Activated T-helper 2 cell treated with anti-CD3 and anti-CD28 coated beads, Interferon-gamma antibody, Interleukin-2, Interleukin-4, amounts not matched to agents 10 μg/mL and 5 μg/mL and 100 μg/mL, durations not matched to agents 14 hours and 24 hours and 36 hours (primary cell): ENCODE data around the gene CTU2. TPM values are rescaled to one million over a fixed set of nuclear protein-coding genes. Genes with fewer than 3 reads are reported as not detected.
"Not testable (repeated sequence)": the region's sequence is repeated elsewhere in the genome, so short reads cannot be mapped to it uniquely, and the experiment has no call there.

Source experiments
- DNase-seq: peaks from one replicate; pipeline ENCODE4 v3.0.0; 2021; ENCODE audit warnings: low spot score
- H3K27ac Mint-ChIP-seq: one replicate; pipeline ENCODE4 v1.8.0; 2021; ENCODE audit warnings: mixed read lengths
- H3K27me3 Mint-ChIP-seq: one replicate; pipeline ENCODE4 v1.8.0; 2021; ENCODE audit warnings: low read depth, mixed read lengths
- H3K36me3 Mint-ChIP-seq: one replicate; pipeline ENCODE4 v1.8.0; 2021; ENCODE audit warnings: low read depth, mixed read lengths
- H3K4me1 Mint-ChIP-seq: one replicate; pipeline ENCODE4 v1.8.0; 2021; ENCODE audit warnings: low read depth, mixed read lengths
- H3K4me3 Mint-ChIP-seq: one replicate; pipeline ENCODE4 v1.8.0; 2021; ENCODE audit warnings: low read depth, mild to moderate bottlenecking, moderate library complexity, mixed read lengths
- H3K9me3 Mint-ChIP-seq: one replicate; pipeline ENCODE4 v1.8.0; 2021; ENCODE audit warnings: mixed read lengths
- intact Hi-C: fragments of 100-400 bp; cut with micrococcal nuclease; formaldehyde crosslinking; loops from one replicate; pipeline ENCODE4 v1.15.1; 2023
- total RNA-seq: library from RNA; stranded (reverse); gene quantifications from 2 replicates; pipeline ENCODE4 v1.2.3, GENCODE V29; 2022

The CTU2 gene
- total RNA-seq, result 43.8 and 43.9 TPM in 2 replicates

GRCh38 chr16:88706229-88706964, at the start of gene CTU2, which contains the start of gene RNF166:
Gene CTU2 (plus strand): TSS chr16:88706503. CDS start chr16:88706531, 28 bp downstream.
Gene RNF166 (minus strand): TSS chr16:88706408. CDS start chr16:88706325, 83 bp downstream.
- peak within 1 kb of the TSS; percentile 87 for H3K4me3 Mint-ChIP-seq

GRCh38 chr16:88657371-88657770, 48.9 kb upstream of the CTU2 start:
- no peak for DNase-seq
- Mint-ChIP-seq H3K27ac (no peak overlapping the region), H3K4me3 (no peak overlapping the region), H3K27me3 (no peaks in the 10 kb centered on the region), H3K9me3 (no peaks in the 10 kb centered on the region), H3K36me3 (peaks cover 33% of the 10 kb centered on the region), H3K4me1 (peaks cover 14% of the 10 kb centered on the region)
- intact Hi-C loops, result no loop called here

More at GRCh38 chr16:88706229-88706964, at the start of gene CTU2, which contains the start of gene RNF166:
- intact Hi-C loops, result loop anchor here (1.0 to 2.0 kb wide), 3 partner anchors 30 to 75 kb away; partner anchors contain the start of gene MVD
- no peaks in the 10 kb centered on the region for H3K9me3 Mint-ChIP-seq
- peaks cover 41% of the 10 kb centered on the region for H3K4me1 Mint-ChIP-seq
- H3K27me3 Mint-ChIP-seq, result no peaks in the 10 kb centered on the region
- H3K36me3 Mint-ChIP-seq, result peaks cover 7% of the 10 kb centered on the region
- H3K27ac Mint-ChIP-seq, result peak within 1 kb of the TSS; percentile 67
- DNase-seq, result peak; percentile 89

- intact Hi-C loops, result no loop called here
- Mint-ChIP-seq H3K27me3 (no peaks in the 10 kb centered on the region), H3K9me3 (no peaks in the 10 kb centered on the region), H3K4me1 (peaks cover 14% of the 10 kb centered on the region), H3K27ac (no peak overlapping the region), H3K36me3 (peaks cover 33% of the 10 kb centered on the region), H3K4me3 (no peak overlapping the region)
- no peak for DNase-seq
Observed at GRCh38 chr16:88658714-88659113, 47.6 kb upstream of the CTU2 start.

GRCh38 chr16:88659160-88659559, 47.1 kb upstream of the CTU2 start:
- no peaks in the 10 kb centered on the region for H3K9me3 Mint-ChIP-seq

GRCh38 chr16:88661468-88661867, 44.8 kb upstream of the CTU2 start:
- H3K36me3 Mint-ChIP-seq, result peaks cover 26% of the 10 kb centered on the region
- intact Hi-C loops, result no loop called here
- peaks cover 19% of the 10 kb centered on the region for H3K4me1 Mint-ChIP-seq
- H3K27me3 Mint-ChIP-seq, result no peaks in the 10 kb centered on the region
- H3K4me3 Mint-ChIP-seq, result peak overlapping the region; percentile 93
- no peak for DNase-seq
- no peaks in the 10 kb centered on the region for H3K9me3 Mint-ChIP-seq
- H3K27ac Mint-ChIP-seq, result peak overlapping the region; percentile 51

More at GRCh38 chr16:88659160-88659559, 47.1 kb upstream of the CTU2 start:
- intact Hi-C loops, result no loop called here
- Mint-ChIP-seq H3K27me3 (no peaks in the 10 kb centered on the region), H3K27ac (no peak overlapping the region), H3K36me3 (peaks cover 33% of the 10 kb centered on the region), H3K4me3 (no peak overlapping the region), H3K4me1 (peaks cover 16% of the 10 kb centered on the region)
- DNase-seq, result no peak

- Mint-ChIP-seq H3K36me3 (peaks cover 25% of the 10 kb centered on the region), H3K27me3 (no peaks in the 10 kb centered on the region), H3K27ac (peak overlapping the region; percentile 82), H3K4me3 (peak overlapping the region; percentile 93), H3K9me3 (no peaks in the 10 kb centered on the region), H3K4me1 (peaks cover 19% of the 10 kb centered on the region)
- intact Hi-C loops, result no loop called here
- DNase-seq, result no peak
Observed at GRCh38 chr16:88662222-88662842, 44.0 kb upstream of the CTU2 start.

GRCh38 chr16:88662843-88663606, 43.3 kb upstream of the CTU2 start, which contains the start of gene MVD:
Gene MVD (minus strand): TSS chr16:88663091. CDS start chr16:88663080, 11 bp downstream.
- H3K4me1 Mint-ChIP-seq, result peaks cover 19% of the 10 kb centered on the region
- H3K27me3 Mint-ChIP-seq, result no peaks in the 10 kb centered on the region
- intact Hi-C loops, result loop anchor here (1.0 kb wide), 3 partner anchors 12 to 43 kb away; partner anchors contain the start of genes CTU2, CYBA, RNF166 and SNAI3
- H3K4me3 Mint-ChIP-seq, result peak within 1 kb of the TSS; percentile 93
- H3K27ac Mint-ChIP-seq, result peak within 1 kb of the TSS; percentile 91
- peaks cover 23% of the 10 kb centered on the region for H3K36me3 Mint-ChIP-seq
- no peaks in the 10 kb centered on the region for H3K9me3 Mint-ChIP-seq
- DNase-seq, result peak; percentile 96

DNA sequence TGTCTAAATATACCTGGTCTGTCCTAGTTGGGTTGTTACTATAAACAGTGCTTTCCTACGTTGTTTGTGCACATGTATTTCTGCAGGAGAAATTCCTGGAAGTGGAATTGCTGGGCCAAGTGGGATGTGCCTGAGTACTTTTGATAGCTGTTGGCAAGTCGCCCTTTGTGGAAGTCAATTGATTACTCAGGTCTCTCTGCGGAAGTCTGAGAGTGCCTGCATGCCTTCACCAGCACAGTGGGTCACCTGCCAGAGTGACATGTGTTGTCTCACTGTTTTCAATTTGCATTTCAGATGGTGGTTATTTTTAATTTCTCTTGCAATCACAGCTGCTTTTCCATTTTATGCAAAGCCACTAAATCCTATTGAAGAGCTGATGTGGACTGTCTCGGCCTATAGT, 41.2 kb upstream of the CTU2 start:
- Mint-ChIP-seq H3K36me3 (peaks cover 24% of the 10 kb centered on the region), H3K27ac (no peak overlapping the region), H3K9me3 (no peaks in the 10 kb centered on the region), H3K4me3 (peak overlapping the region; percentile 44), H3K4me1 (peaks cover 18% of the 10 kb centered on the region), H3K27me3 (no peaks in the 10 kb centered on the region)
- no peak for DNase-seq
- intact Hi-C loops, result loop anchor here (2.0 kb wide), 1 partner anchor 16 kb away; no protein-coding TSS in a partner anchor

GRCh38 chr16:88665570-88665969, 40.7 kb upstream of the CTU2 start:
- no peaks in the 10 kb centered on the region for H3K9me3 Mint-ChIP-seq
- peaks cover 17% of the 10 kb centered on the region for H3K4me1 Mint-ChIP-seq
- H3K4me3 Mint-ChIP-seq, result no peak overlapping the region
- H3K27me3 Mint-ChIP-seq, result no peaks in the 10 kb centered on the region
- peaks cover 24% of the 10 kb centered on the region for H3K36me3 Mint-ChIP-seq
- DNase-seq, result no peak
- H3K27ac Mint-ChIP-seq, result no peak overlapping the region
- intact Hi-C loops, result loop anchor here (2.0 kb wide), 1 partner anchor 15 kb away; no protein-coding TSS in a partner anchor

DNA sequence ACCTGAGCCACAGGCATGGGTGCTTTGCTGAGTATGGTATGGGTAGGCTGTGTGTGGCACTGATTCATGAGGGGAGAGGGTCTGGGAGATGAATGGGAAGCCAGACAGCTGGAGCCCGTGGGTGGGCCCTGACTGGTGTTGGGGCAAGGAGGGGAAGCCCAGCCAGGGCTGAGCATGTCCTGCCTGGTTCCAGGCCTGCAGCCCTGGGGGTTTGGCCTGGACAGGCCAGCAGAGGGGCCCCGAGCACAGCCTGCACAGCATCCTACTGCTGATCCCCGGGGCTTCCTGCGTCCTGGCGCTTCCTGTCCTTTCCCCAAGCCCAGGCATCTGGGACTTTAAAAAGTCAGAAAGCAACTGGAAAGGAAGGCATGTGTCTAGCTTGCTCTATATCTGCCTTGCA, 38.8 kb upstream of the CTU2 start:
- H3K9me3 Mint-ChIP-seq, result no peaks in the 10 kb centered on the region

DNA sequence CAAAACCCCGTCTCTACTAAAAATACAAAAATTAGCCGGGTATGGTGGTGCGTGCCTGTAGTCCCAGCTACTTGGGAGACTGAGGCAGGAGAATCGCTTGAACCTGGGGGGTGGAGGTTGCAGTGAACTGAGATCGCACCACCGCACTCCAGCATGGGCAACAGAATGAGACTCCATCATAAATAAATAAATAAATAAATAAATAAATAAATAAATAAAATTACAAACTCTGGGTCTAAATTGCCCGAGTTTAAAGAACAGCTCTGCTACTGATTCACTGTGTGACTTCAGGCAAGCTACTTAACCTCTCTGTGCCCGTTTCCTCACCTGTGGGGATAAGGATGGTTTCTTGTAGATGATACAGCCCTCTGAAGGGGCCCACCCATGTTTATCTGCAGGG, 36.8 kb upstream of the CTU2 start:
- H3K4me3 Mint-ChIP-seq, H3K27ac Mint-ChIP-seq, intact Hi-C loops, H3K9me3 Mint-ChIP-seq, DNase-seq, H3K27me3 Mint-ChIP-seq, H3K4me1 Mint-ChIP-seq: not testable (repeated sequence)
- peaks cover 14% of the 10 kb centered on the region for H3K36me3 Mint-ChIP-seq

More for the DNA sequence above, 38.8 kb upstream of the CTU2 start:
- Mint-ChIP-seq H3K36me3 (peaks cover 14% of the 10 kb centered on the region), H3K4me3 (no peak overlapping the region), H3K27ac (no peak overlapping the region), H3K27me3 (no peaks in the 10 kb centered on the region), H3K4me1 (peaks cover 5% of the 10 kb centered on the region)
- intact Hi-C loops, result no loop called here
- no peak for DNase-seq

- intact Hi-C loops, result no loop called here
- no peak for DNase-seq
- peaks cover 2% of the 10 kb centered on the region for H3K4me1 Mint-ChIP-seq
- no peaks in the 10 kb centered on the region for H3K27me3 Mint-ChIP-seq
- no peak overlapping the region for H3K27ac Mint-ChIP-seq
- H3K36me3 Mint-ChIP-seq, result peaks cover 13% of the 10 kb centered on the region
- H3K9me3 Mint-ChIP-seq, result no peaks in the 10 kb centered on the region
- no peak overlapping the region for H3K4me3 Mint-ChIP-seq
Observed at GRCh38 chr16:88669980-88670379, 36.3 kb upstream of the CTU2 start.
